Activated effector memory CD4-positive, alpha-beta T cell treated with anti-CD3 and anti-CD28 coated beads, Interleukin-2, amount 50 U/mL, for 16 hours (primary cell): Measurements from ENCODE around the gene GDF3.
"Not testable (repeated sequence)": the region's sequence is repeated elsewhere in the genome, so short reads cannot be mapped to it uniquely, and the experiment has no call there.

ENCODE experiments used
- DNase-seq: peaks from one replicate; pipeline ENCODE4 v3.0.0-alpha.2; 2020

GDF3 gene

GRCh38 chr12:7695566-7696197 lies at the start of gene GDF3:
Gene GDF3 (minus strand): TSS chr12:7695775. CDS start chr12:7695728, 47 bp downstream.
- DNase-seq: no peak

DNA sequence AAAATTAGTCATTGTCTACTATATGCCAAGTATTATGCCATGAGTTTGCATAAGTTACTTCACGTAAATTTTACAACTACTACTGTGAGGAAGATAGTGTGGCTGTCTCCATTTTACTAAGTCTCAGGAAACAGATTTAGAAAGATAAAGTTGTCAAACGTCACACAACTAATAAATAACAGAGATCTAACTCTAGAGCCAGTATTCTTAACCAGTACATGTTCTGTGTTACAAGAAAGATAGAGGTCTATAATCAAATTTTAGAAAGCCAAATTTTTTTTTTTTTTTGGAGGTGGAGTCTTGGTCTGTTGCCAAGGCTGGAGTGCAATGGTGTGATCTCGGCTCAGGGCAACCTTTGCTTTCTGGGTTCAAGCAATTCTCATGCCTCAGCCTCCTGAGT lies 37.4 kb upstream of the GDF3 start:
- DNase-seq: no peak

GRCh38 chr12:7731486-7731885 lies 35.9 kb upstream of the GDF3 start:
- DNase-seq: no peak

DNA sequence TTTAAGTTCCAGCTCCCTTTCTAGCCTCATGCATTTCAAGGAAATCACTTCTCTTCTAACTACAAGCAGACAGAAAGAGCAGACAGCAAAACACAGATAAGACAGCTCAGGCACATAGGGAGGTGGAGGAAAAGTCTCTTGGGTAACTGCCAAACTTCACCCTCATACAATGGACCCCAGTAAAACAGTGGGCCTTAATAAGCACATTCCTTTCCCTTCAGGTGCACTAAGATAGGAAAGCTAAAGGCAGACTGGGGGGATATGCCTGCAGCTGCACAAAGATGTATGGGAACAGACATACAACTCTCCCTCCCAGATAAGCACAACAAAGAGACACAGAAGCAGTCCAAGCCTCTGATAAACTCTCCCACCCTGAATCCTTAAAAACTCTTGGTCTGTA lies 35.4 kb upstream of the GDF3 start:
- DNase-seq: not testable (repeated sequence)

DNA sequence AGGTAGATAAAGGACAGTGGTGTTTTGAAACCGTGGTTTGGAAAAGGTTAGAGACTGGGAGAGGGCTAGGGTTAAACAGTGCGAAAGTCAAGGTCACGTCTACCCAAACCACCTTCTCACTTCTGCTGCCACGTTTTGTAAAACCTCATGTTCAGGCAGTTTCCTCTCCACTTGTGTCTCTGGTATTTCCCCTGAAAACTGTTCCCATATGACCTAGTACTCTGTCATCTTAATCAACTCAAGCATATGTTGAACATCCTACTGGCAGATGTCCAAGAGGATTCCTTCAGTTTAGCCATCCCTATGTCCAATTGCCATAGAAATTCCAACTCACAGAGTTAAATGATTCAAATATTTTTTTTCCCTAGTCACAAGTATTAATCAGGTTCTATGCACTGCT lies 34.2 kb upstream of the GDF3 start:
- no peak for DNase-seq

DNA sequence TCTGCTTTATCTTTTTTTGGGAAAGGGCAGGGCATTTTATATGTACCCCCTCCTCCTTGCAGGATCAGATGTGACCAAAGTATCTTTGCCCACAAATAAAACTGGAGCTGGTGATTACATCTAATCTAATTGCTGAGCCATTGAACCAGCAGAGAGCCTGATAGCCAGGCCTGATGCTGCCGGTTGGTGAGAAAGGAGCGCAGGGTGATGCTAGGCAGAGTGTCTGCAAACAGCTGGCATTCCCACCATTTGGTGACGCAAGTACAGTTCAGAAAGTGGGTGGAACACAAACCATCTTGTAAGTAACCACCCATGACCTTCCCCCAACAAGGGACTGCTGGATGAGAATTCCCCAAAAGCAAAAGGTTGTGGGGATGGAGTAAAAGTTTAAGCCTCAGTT lies 28.4 kb upstream of the GDF3 start:
- no peak for DNase-seq

DNA sequence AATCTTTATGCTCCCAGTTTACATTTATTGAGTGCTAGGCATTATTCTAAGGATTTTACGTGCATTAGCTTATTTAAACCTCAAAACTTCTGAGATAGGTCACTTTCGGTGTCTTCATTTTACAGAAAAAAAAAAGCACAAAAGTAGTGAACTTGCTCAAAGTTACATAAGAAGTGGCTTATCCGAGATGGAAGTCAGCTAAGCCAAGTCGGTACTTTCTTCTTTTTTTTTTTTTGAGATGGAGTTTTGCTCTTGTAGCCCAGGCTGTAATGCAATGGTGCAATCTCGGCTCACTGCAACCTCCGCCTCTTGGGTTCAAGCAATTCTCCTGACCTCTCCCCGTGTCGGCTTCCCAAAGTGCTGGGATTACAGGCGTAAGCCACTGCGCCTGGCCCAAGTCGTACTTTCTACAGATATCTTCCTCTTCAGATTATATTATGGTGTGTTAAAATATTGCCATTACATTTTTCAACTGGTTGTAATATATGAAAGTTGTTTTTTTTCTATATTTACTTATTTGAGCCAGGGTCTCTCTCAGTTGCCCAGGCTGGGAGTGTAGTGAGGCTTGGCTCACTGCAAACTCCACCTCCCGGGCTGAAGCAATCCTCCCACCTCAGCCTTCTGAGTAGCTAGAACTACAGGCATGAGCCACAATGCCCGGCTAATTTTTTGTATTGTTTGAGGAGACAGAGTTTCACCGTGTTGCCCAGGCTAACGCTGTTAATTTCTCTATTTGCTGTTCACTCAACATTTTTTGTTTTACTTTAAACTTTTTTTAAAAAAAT lies 24.6 kb upstream of the GDF3 start:
- DNase-seq: no peak

DNA sequence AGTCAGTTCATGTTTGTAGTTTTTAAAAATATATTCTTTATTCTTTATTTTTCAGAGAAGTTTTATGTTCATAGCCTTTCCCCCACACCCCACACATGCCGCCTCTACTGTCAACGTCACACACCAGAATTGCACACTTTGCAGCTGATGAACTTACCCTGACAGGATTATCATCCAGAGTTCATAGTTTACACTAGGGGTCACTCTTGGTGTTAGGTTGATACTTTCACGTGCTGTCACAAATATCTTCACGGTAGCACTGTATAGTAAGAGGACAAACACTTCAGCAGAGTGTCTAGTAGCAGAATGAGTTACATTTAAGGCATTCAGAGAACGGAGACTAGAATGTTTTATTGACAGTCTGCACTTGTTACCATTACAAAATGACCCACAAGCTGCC lies 20.8 kb upstream of the GDF3 start:
- no peak for DNase-seq

GRCh38 chr12:7712841-7713442 lies 17.4 kb upstream of the GDF3 start:
- no peak for DNase-seq

- DNase-seq: no peak
These were observed 15.6 kb upstream of the GDF3 start, which contains the start of gene DPPA3 for GRCh38 chr12:7711133-7711532. Gene DPPA3 (plus strand): TSS chr12:7711433. CDS start chr12:7711571, 138 bp downstream.

DNA sequence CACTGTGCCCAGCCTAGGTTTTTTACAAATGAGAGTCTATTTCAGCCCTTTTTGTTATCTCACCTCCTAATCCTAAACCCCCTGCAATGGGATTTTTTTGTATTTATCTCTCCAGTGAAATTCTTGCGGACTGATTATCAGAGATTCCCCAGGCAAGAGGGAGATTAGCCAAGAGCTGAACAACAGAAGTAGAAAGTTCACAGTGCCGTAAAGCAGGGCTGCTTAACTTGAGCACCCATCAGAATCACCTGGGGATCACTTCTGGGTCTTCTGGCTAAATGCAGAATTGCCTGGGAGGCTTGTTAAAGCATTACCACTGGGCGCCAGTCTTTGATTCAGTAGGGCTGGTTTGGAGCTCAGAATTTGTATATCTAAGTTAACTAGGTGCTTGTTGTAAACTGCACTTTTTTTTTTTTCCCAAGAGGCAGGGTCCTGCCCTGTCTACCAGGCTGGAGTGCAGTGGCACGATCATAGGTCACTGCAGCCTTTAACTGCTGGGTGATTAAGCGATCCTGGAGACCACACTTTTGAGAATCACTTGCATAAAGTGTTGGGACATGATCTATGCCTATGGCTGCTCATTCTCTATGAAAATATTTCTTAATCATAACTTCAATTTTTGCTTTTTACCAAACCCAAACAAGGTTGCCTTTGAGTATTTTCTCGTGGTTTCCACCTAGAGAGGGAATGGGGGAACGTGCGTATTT lies 14.5 kb upstream of the GDF3 start:
- DNase-seq: no peak

- no peak for DNase-seq
These were observed 10.3 kb upstream of the GDF3 start for GRCh38 chr12:7705846-7706245.

DNA sequence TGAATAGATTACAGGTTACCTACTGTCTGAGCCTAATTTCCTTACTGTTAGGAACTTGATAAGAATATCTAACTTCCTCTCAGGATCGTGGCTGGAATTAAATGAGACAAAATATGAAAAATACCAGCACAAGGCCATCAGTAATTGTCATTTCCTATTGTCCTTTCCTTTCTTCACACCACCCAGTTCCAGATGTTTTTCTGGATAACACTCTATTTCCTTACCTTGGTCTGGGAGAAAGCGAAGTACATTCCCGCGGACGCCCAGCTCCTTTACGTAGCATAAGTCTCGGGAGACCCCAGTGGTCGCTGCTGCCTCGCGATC lies 376 bp downstream of the GDF3 start:
- no peak for DNase-seq

GRCh38 chr12:7694556-7695236 lies 879 bp downstream of the GDF3 start:
- DNase-seq: no peak

- DNase-seq: no peak
These were observed 1.8 kb downstream of the GDF3 start for GRCh38 chr12:7693793-7694192.

GRCh38 chr12:7681535-7681934 lies 14.0 kb downstream of the GDF3 start:
- DNase-seq: no peak

DNA sequence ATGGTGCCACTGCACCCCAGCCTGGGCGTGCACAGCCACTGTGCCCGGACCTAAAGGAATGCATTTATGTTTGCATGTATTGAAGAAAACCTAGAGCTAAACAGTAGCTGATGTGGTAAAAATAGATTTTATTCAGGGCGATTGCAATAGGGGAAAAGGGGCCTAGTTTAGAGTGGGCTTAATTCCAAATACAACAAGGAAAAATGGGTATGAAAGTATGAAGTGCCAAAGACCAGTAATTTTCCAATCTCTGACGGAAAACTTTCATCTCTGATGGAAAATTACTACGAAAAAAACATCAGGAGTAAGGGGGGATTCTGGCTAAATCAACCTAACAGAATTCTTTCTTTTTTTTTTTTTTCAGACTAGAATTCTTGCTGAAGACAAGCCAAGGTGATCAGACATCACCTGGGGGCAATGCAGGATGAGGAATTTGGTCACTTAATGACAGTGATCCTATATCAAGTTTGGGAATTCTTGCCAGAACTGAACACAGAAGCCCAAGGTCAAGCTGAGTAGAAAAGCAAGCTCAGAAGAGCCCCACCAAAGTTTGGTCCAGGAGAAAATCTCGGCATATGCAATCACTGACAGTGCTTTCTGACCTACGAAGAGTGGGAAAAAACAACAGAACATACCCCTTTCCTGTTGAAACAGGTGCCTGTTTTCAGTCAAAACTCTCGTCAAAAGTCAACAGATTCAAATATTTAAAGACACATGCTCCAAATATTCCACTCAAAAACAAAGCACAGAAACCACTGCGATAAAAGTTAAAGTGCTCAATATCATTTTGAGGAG lies 16.1 kb downstream of the GDF3 start:
- no peak for DNase-seq

GRCh38 chr12:7678744-7679143 lies 16.8 kb downstream of the GDF3 start:
- DNase-seq: no peak

DNA sequence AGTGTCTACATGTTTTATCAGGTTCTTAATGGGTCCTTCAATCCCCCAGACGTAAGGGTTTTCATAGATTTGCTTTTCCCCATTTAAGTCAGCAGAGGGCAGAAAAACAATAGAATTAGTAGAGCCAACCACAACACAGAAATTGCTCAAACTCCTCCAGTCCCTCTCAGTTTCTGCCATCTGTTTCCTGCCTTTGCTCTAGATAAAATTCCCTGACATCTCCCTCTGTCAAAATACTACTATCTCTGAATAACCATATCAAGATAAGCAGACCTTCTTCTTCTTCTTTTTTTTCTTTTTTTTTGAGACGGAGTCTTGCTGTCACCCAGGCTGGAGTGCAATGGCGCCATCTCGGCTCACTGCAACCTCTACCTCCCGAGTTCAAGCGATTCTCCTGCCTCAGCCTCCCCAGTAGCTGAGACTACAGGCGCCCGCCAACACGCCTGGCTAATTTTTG lies 18.1 kb downstream of the GDF3 start:
- not testable (repeated sequence) for DNase-seq

GRCh38 chr12:7675455-7675854 lies 20.1 kb downstream of the GDF3 start:
- DNase-seq: not testable (repeated sequence)

- DNase-seq: no peak
These were observed 27.4 kb downstream of the GDF3 start for GRCh38 chr12:7668171-7668570.

GRCh38 chr12:7667125-7667524 lies 28.4 kb downstream of the GDF3 start:
- no peak for DNase-seq
